Measurements from ENCODE around the gene DBF4B.

DBF4B gene

GRCh38 chr17:44794851-44795413, 86.5 kb downstream of the DBF4B start:
- no peaks in the 10 kb centered on the region for H3K4me1 ChIP-seq

GRCh38 chr17:44795421-44795820, 87.0 kb downstream of the DBF4B start:
- H3K36me3 ChIP-seq (ENCODE audit: control insufficient read depth, insufficient read depth, low read length) = no peaks in the 10 kb centered on the region
- TF ChIP-seq CTCF (IDR thresholded peaks at IDR 0.05) = no peak
- no peaks in the 10 kb centered on the region for H3K27me3 ChIP-seq (ENCODE audit: control insufficient read depth, insufficient read depth, low read length)
- H3K79me2 ChIP-seq = no peaks in the 10 kb centered on the region
- H3K9me3 ChIP-seq (ENCODE audit: control insufficient read depth, low read length) = no peaks in the 10 kb centered on the region
- H3K4me3 ChIP-seq (ENCODE audit: low read depth, low read length) = no peak overlapping the region
- H2AFZ ChIP-seq = no peak overlapping the region
- peak overlapping the region; percentile 63 for H3K27ac ChIP-seq
- H3K9ac ChIP-seq = no peak overlapping the region
- H3K4me1 ChIP-seq = no peaks in the 10 kb centered on the region
- no peak overlapping the region for H3K4me2 ChIP-seq (ENCODE audit: low read length)

More at GRCh38 chr17:44794851-44795413, 86.5 kb downstream of the DBF4B start:
- Histone ChIP-seq H3K79me2 (no peaks in the 10 kb centered on the region), H2AFZ (peak overlapping the region; percentile 42), H3K27me3 (ENCODE audit: control insufficient read depth, insufficient read depth, low read length) (no peaks in the 10 kb centered on the region), H3K36me3 (ENCODE audit: control insufficient read depth, insufficient read depth, low read length) (no peaks in the 10 kb centered on the region), H3K4me3 (ENCODE audit: low read depth, low read length) (no peak overlapping the region), H3K27ac (peak overlapping the region; percentile 63), H3K9me3 (ENCODE audit: control insufficient read depth, low read length) (no peaks in the 10 kb centered on the region), H3K9ac (no peak overlapping the region), H3K4me2 (ENCODE audit: low read length) (no peak overlapping the region)
- no peak for TF ChIP-seq CTCF (IDR thresholded peaks at IDR 0.05)

- no peaks in the 10 kb centered on the region for H3K9me3 ChIP-seq (ENCODE audit: control insufficient read depth, low read length)
Measured at GRCh38 chr17:44795928-44796327, 87.5 kb downstream of the DBF4B start.

GRCh38 chr17:44796731-44797130, 88.3 kb downstream of the DBF4B start:
- no peak overlapping the region for H3K9ac ChIP-seq
- no peak overlapping the region for H3K4me2 ChIP-seq (ENCODE audit: low read length)
- H3K4me1 ChIP-seq = no peaks in the 10 kb centered on the region
- no peak overlapping the region for H3K4me3 ChIP-seq (ENCODE audit: low read depth, low read length)
- no peak for TF ChIP-seq CTCF (IDR thresholded peaks at IDR 0.05)
- no peaks in the 10 kb centered on the region for H3K79me2 ChIP-seq
- H3K36me3 ChIP-seq (ENCODE audit: control insufficient read depth, insufficient read depth, low read length) = no peaks in the 10 kb centered on the region
- no peak overlapping the region for H2AFZ ChIP-seq
- no peaks in the 10 kb centered on the region for H3K9me3 ChIP-seq (ENCODE audit: control insufficient read depth, low read length)
- H3K27me3 ChIP-seq (ENCODE audit: control insufficient read depth, insufficient read depth, low read length) = no peaks in the 10 kb centered on the region
- no peak overlapping the region for H3K27ac ChIP-seq

More at GRCh38 chr17:44795928-44796327, 87.5 kb downstream of the DBF4B start:
- Histone ChIP-seq H3K4me2 (ENCODE audit: low read length) (no peak overlapping the region), H3K79me2 (no peaks in the 10 kb centered on the region), H2AFZ (no peak overlapping the region), H3K36me3 (ENCODE audit: control insufficient read depth, insufficient read depth, low read length) (no peaks in the 10 kb centered on the region), H3K4me1 (no peaks in the 10 kb centered on the region), H3K27me3 (ENCODE audit: control insufficient read depth, insufficient read depth, low read length) (no peaks in the 10 kb centered on the region), H3K9ac (no peak overlapping the region), H3K27ac (no peak overlapping the region), H3K4me3 (ENCODE audit: low read depth, low read length) (no peak overlapping the region)
- TF ChIP-seq CTCF (IDR thresholded peaks at IDR 0.05) = no peak

- Histone ChIP-seq H3K27ac (no peak overlapping the region), H3K27me3 (ENCODE audit: control insufficient read depth, insufficient read depth, low read length) (no peaks in the 10 kb centered on the region), H3K4me2 (ENCODE audit: low read length) (no peak overlapping the region)
Measured at GRCh38 chr17:44797802-44798201, 89.3 kb downstream of the DBF4B start.

More at GRCh38 chr17:44797802-44798201, 89.3 kb downstream of the DBF4B start:
- Histone ChIP-seq H3K4me3 (ENCODE audit: low read depth, low read length) (no peak overlapping the region), H3K36me3 (ENCODE audit: control insufficient read depth, insufficient read depth, low read length) (no peaks in the 10 kb centered on the region), H3K9me3 (ENCODE audit: control insufficient read depth, low read length) (no peaks in the 10 kb centered on the region), H3K9ac (no peak overlapping the region), H2AFZ (no peak overlapping the region), H3K79me2 (no peaks in the 10 kb centered on the region), H3K4me1 (no peaks in the 10 kb centered on the region)
- TF ChIP-seq CTCF (IDR thresholded peaks at IDR 0.05) = no peak
